Right lobe of liver (tissue), 6 donors: ENCODE data around the gene MACROD1. TPM values are rescaled to one million over a fixed set of nuclear protein-coding genes. Genes with fewer than 3 reads are reported as not detected.
A peak's percentile ranks its signal among the peaks of the same experiment; 100 is the strongest.

ENCODE experiments used
- ATAC-seq, 4 donors: fragments of 200-7000 bp; cut with Tn5 transposase; one replicate each; pipeline ENCODE4 v1.9.1; 2020; ENCODE audit warnings: mild to moderate bottlenecking in 4 of 4, moderate library complexity in 4 of 4
- DNase-seq, 3 donors: peaks; one replicate each; pipeline ENCODE4 v3.0.0-alpha.2; 2020
- H3K27ac ChIP-seq, 3 donors: fragments of 200-600 bp; one replicate each; pipeline ENCODE4 v1.8.0; 2022
- H3K27me3 ChIP-seq, 2 donors: fragments of 200-600 bp; one replicate each; pipeline ENCODE4 v1.8.0; 2022
- H3K36me3 ChIP-seq, 4 donors: fragments of 200-600 bp; sonication (generic) in 1 of 4; one replicate each; pipeline versions ENCODE4 v1.5.1 to v1.8.0; 2017 to 2022; ENCODE audit warnings: control low read depth in 1 of 4
- H3K4me1 ChIP-seq, 4 donors: fragments of 200-600 bp; sonication (generic) in 1 of 4; one replicate each; pipeline versions ENCODE4 v1.5.1 to v1.8.0; 2017 to 2022; ENCODE audit warnings: control low read depth in 1 of 4
- H3K4me3 ChIP-seq, 3 donors: fragments of 200-600 bp; one replicate each; pipeline ENCODE4 v1.8.0; 2022
- H3K9me3 ChIP-seq, 4 donors: fragments of 200-600 bp; sonication (generic) in 1 of 4; one replicate each; pipeline versions ENCODE4 v1.5.1 to v1.8.0; 2017 to 2022; ENCODE audit warnings: control low read depth in 1 of 4
- CTCF ChIP-seq, 4 donors: fragments of 200-600 bp in 3 of 4; fragments of 450-650 bp in 1 of 4; IDR thresholded peaks; one replicate each; pipeline versions ENCODE4 v1.5.1 to v1.8.0; 2016 to 2022; ENCODE audit warnings: antibody characterized with exemption in 4 of 4, mild to moderate bottlenecking in 2 of 4
- POLR2A ChIP-seq: fragments of 450-650 bp; IDR thresholded peaks from one replicate; pipeline ENCODE4 v1.6.1; 2017; ENCODE audit warnings: antibody characterized with exemption, mild to moderate bottlenecking
- WGBS: methylation state at CpG from one replicate; pipeline ENCODE4 v1.1.6; 2018; ENCODE audit warnings: low coverage, low lambda C conversion rate; ENCODE audit not compliant: insufficient coverage; ENCODE audit errors: missing lambda C conversion rate; 5-methylcytosine and 5-hydroxymethylcytosine counted together
- intact Hi-C, 2 donors: fragments of 100-400 bp; cut with DNase I; formaldehyde crosslinking; loops; one replicate each; pipeline versions ENCODE4 v1.11.2 to v1.14.1; 2022
- total RNA-seq, 6 experiments: library from RNA; depleted of rRNA in 2 of 6; stranded (reverse); fragments of >200 nt in 2 of 6; fragmentation: NEBNext Ultra II Directional in 3 of 6; extraction: Animal tissue kit (Norgen Biotek cat#: 25700) in 3 of 6; gene quantifications; one replicate each; pipeline versions ENCODE4 v1.1.0 to v1.2.4, GENCODE V29; 2016 to 2023
- donor health status: DM: no; HTN: yes; CAD: no.
- donor health status: DM: no; HTN: no; CAD: no.
- donor health status: DM: no; HTN: no; CAD: no.
- donor health status: DM: no; HTN: yes; CAD: no.
- donor health status: DM: no; HTN: yes; CAD: no.

The MACROD1 gene
- total RNA-seq, 6 experiments from 2014 or later, result 12.3 to 219 (median 27.8) TPM

GRCh38 chr11:64181506-64182411, 15.8 kb upstream of the MACROD1 start:
- WGBS, result 56% methylated on average over 8 of the region's 17 CpGs

GRCh38 chr11:64180891-64181290, 15.0 kb upstream of the MACROD1 start:
- TF ChIP-seq POLR2A (no peak), CTCF (IDR thresholded peaks at IDR 0.05) (no peak)
- H3K27me3 ChIP-seq, result no peaks in the 10 kb centered on the region
- intact Hi-C loops, result no loop called here
- H3K27ac ChIP-seq, result peak overlapping the region in 1 of 3 donors; percentile 1
- no peak overlapping the region for H3K4me3 ChIP-seq
- WGBS, result 70% methylated on average over 4 of the region's 5 CpGs
- DNase-seq (no peak), ATAC-seq (no peak)
- peaks cover 0 to 14% (median 0%) of the 10 kb centered on the region in 4 donors for H3K4me1 ChIP-seq
- H3K36me3 ChIP-seq, result no peaks in the 10 kb centered on the region
- no peaks in the 10 kb centered on the region for H3K9me3 ChIP-seq

More at GRCh38 chr11:64181506-64182411, 15.8 kb upstream of the MACROD1 start:
- TF ChIP-seq POLR2A, result peak; percentile 42
- no peak for TF ChIP-seq CTCF (IDR thresholded peaks at IDR 0.05)
- ATAC-seq, result peak in 2 of 4 donors; percentile 1 to 8
- intact Hi-C loops, result no loop called here
- Histone ChIP-seq H3K4me3 (no peak overlapping the region), H3K27ac (peak overlapping the region in 2 of 3 donors; percentile 18 to 47), H3K36me3 (no peaks in the 10 kb centered on the region), H3K9me3 (no peaks in the 10 kb centered on the region), H3K27me3 (no peaks in the 10 kb centered on the region), H3K4me1 (peaks cover 0 to 14% (median 0%) of the 10 kb centered on the region in 4 donors)
- peak; percentile 65 to 74 (median 70) for DNase-seq

DNA sequence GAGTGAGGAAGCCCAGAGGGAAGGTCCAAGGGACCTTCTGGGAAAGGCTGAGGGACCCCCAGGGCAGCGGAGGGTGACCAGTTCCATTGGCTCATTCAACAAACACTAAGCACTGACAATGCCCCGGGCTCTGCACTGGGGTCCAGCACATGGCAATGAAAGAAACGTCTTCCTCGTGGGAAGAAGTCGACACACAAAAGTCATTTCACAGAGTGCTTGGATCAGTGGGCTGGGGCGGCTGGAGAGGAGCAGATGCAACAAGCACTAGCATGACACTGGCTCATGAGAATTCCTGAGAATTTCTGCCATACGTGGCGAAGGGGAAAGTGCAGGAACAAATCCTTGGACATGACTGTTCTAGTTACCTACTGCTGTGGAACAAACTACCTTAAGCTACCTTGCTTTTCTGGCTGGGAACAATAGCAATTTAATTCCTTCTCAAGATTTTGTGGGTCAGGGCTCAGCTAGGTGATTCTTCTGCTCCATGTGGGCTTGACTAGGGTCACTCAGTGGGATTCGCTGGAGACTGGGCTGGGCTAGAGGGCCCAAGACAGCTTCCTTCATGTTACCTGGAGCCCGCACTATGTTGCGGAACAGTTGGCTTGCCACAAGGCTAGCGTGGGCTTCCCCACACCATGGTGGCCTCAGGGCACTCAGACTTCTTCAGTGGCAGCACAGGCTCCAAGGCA, 13.2 kb upstream of the MACROD1 start:
- Histone ChIP-seq H3K9me3 (no peaks in the 10 kb centered on the region), H3K27ac (no peak overlapping the region), H3K36me3 (no peaks in the 10 kb centered on the region), H3K4me3 (no peak overlapping the region), H3K4me1 (peaks cover 0 to 6% (median 0%) of the 10 kb centered on the region in 4 donors), H3K27me3 (no peaks in the 10 kb centered on the region)
- intact Hi-C loops, result no loop called here
- TF ChIP-seq POLR2A (no peak), CTCF (IDR thresholded peaks at IDR 0.05) (no peak)
- ATAC-seq, result no peak
- 92% methylated on average over 4 of the region's 12 CpGs for WGBS
- DNase-seq, result no peak

DNA sequence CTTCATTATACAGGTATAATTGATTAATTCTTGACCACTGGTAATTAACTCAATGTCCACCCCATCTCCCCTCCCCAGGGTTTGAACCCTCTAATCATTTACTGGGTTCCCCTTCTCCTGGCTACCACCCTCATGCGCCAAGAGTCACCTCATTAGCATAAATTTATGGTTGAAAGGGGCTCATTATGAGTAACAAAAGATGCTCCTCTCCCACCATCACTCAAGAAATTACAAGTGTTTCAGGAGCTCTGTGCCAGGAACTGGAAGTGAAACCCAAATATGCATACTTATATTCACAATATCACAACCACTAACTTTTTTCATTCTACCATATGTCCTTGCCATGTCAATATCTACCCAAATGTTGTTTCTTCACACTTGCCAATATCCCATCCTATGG, 12.3 kb upstream of the MACROD1 start:
- H3K4me1 ChIP-seq, result no peaks in the 10 kb centered on the region
- DNase-seq, result no peak
- no peaks in the 10 kb centered on the region for H3K9me3 ChIP-seq
- no peak overlapping the region for H3K27ac ChIP-seq
- no peaks in the 10 kb centered on the region for H3K36me3 ChIP-seq
- intact Hi-C loops, result no loop called here
- H3K27me3 ChIP-seq, result no peaks in the 10 kb centered on the region
- no peak for ATAC-seq
- no peak overlapping the region for H3K4me3 ChIP-seq
- no CpG with 5 or more reads among the region's 1 CpG for WGBS
- TF ChIP-seq POLR2A, result no peak
- no peak for TF ChIP-seq CTCF (IDR thresholded peaks at IDR 0.05)
